Hindlimb muscle (tissue), 1 donor: Measurements from ENCODE around the gene GINS2. TPM values are rescaled to one million over a fixed set of nuclear protein-coding genes. Genes with fewer than 3 reads are reported as not detected.

Experiments
- DNase-seq: peaks from one replicate; pipeline ENCODE4 v3.0.0-alpha.2; 2013
- polyA plus RNA-seq: library from polyadenylated mRNA; unstranded; fragments of 120-200 nt; gene quantifications from one replicate; pipeline ENCODE4 v1.2.1, GENCODE V29; 2013; ENCODE audit not compliant: insufficient read length

The GINS2 gene
- polyA plus RNA-seq, 1 donor: 6.5 TPM

DNA sequence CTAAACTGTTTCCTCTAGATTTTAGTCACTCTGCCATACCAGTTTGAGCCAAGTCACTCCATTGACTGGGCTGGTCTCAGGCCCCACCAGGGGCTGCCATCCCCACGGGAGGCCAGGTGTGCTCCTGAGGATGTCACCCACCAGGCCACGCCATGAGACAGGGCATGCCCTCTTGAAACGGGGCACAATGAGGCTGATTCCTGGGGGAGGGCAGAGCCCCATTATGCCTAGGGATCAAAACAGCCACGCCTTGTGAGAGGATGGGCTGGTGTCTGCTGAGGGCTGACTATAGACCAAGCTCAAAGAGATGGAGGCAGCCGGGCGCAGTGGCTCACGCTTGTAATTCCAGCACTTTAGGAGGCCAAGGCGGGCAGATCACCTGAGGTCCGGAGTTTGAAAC, 21.5 kb downstream of the GINS2 start:
- DNase-seq: no peak

DNA sequence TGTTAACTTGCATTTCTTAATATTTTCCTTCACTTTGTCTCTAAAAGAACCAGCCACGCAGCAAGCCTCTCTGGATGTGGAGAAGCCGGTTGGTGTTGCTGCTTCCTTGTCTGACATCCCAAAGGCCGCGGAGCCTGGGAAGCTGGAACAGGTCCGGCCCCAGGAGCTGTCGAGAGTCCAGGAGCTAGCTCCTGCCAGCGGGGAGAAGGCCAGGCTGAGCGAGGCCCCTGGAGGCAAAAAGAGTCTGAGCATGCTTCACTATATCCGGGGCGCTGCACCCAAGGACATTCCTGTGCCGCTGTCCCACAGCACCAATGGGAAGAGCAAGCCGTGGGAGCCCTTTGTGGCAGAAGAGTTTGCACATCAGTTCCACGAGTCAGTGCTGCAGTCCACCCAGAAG, 22.8 kb downstream of the GINS2 start:
- no peak for DNase-seq

DNA sequence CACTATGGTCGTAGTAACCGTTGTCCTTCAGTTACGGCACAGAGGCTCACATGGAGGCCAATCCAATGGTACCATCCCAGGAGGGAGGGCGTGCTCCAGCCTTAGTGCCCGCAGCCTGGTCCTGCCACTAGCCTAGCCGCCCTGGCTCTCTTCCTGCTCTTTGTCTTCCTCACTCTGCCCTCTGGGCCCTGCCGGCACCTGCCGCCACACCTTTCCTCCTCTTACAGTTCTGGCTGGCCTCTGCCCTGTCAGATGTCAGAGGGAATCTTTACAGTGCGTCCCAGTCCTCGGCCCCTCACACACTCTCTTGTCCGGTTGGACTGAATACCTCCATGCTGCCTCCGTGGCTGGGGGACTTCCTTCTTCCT, 23.4 kb downstream of the GINS2 start:
- DNase-seq: no peak

DNA sequence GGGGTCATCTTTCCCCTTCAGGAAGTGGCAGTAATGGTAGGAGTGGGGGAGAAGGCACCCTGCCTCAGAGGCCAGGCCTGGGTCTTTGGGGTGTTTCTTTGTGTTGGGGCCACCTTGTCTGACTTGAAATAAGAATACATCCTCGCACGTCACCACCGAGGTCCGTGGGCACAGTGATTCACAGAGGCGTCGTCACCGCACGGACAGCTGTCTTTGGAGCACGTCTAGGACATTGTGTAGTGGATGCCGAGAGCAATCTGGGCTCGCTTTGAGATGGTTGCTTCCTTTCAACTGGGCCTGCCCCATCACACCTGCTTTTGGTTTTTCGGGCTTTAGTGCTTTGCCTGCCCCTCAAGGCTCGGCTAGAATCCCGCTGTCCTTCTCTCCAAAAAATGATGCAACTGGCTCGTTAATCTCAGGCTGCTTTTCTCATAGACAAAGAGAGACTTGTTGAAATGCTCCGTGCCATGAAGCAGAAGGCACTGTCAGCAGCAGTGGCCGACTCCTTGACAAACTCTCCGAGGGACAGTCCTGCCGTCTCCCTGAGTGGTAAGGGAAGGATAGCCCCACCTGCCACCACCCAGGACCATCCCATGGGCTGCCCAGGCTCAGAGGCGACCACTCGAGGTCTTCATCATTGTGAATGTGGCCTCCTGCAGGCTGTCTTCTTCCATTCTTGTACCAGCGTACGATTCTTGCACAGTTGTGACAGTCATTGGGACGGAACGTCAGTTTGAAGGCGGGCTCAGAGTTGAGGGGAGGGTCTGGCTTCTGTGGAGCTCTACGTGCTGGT, 24.0 kb downstream of the GINS2 start:
- DNase-seq: no peak

DNA sequence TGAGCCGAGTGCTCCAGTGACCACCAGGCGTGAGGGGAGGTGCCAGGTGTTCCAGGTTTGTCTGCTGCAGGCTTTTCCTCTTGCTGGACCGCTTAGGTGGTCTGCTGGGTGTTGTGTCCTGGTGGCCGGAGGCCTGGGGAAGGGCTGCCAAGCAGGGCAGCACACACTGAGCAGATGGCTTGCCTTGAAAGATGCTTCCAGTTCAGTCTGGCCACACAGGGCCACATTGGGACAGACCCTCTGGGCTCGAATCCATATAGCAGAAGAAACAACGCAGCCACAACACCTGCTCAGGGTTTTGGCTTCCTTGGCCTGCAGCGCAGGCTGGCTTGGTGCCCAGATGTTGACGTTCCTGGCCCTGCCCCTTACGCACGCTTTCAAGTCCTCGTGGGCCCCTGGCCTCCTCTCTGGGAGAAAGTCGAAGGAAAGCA, 24.8 kb downstream of the GINS2 start:
- DNase-seq: peak; percentile 46

DNA sequence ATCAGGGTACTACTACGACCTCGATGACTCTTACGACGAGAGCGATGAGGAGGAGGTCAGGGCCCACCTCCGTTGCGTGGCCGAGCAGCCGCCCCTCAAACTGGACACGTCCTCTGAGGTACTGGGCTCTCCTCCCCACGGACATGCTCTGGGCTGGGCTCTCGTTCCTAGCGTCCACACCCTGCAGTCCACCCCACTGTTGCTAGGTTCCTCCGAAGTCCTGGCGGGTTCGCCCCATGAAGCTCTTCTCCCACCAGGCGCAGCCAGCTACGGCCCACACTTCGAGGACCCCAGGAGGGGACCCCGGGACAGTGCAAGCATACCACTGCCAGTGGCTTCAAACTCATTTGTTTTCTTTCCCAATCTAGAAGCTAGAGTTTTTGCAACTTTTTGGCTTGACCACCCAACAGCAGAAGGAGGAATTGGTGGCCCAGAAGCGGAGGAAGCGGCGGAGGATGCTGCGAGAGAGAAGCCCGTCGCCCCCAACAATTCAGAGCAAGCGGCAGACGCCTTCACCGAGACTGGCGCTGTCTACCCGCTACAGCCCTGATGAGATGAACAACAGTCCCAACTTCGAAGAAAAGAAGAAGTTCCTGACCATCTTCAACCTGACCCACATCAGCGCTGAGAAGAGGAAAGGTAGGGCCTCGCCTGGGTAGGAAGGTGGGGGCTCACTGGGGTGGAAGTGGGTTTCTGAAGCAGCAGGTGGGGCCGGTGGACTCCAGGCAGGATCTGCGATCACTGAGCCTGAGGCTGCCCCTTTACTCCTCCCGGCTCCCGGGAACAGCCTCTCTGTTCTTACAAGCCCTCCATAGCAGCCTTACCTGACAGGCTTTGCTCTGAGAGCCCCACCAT, 25.6 kb downstream of the GINS2 start:
- DNase-seq: no peak

DNA sequence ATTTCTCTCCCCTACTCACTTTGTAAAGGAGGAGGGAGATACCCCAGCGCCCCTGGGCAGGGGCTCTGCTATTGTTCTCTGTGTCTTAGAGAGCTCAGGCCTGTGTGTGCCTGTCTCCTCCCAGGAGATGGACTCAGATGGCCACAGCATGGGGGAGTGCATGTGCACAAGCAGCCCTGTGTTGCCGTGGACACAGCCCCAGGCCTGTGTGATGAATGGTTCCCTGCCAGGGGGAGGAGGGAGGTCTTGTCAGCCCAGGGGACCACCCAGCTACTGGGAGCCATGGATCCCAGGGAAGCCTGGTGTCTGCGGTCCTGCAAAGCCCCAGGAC, 26.3 kb downstream of the GINS2 start:
- no peak for DNase-seq

DNA sequence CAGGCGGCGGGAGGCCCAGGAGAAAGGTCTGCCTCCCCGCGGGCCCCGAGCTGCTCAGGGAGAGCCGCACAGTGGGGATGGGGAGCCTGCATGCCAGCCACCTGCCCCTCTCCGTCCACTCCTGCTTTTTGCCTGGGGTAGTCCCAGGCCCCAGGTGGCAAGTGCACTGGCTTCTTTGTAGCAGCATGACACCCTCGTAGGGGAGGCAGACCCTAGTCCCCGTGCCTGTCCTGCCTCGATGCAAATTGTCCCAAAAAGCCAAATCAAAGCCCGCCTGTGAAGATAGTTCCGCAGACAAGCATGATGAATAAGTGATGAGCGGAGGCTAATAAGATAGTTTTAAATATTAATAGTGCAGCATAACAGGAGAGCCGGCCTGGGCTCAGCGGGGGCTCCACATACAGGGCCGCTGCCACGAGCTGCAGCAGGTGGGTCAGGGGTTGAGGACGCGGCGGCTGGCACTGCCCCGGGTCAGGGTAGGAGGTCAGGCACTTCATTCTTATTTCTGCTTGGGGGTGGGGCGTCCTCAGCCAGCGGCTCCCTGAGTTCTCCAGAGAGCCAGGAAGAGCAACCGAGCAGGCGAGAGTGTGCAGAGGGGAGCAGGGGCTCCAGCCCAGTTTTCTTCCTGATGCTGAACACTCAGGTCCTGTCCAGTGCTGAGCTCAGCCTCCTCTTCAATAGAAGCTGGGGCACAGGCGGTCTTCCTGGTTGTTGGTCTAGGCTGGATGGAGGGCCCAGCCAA, 26.8 kb downstream of the GINS2 start:
- no peak for DNase-seq

DNA sequence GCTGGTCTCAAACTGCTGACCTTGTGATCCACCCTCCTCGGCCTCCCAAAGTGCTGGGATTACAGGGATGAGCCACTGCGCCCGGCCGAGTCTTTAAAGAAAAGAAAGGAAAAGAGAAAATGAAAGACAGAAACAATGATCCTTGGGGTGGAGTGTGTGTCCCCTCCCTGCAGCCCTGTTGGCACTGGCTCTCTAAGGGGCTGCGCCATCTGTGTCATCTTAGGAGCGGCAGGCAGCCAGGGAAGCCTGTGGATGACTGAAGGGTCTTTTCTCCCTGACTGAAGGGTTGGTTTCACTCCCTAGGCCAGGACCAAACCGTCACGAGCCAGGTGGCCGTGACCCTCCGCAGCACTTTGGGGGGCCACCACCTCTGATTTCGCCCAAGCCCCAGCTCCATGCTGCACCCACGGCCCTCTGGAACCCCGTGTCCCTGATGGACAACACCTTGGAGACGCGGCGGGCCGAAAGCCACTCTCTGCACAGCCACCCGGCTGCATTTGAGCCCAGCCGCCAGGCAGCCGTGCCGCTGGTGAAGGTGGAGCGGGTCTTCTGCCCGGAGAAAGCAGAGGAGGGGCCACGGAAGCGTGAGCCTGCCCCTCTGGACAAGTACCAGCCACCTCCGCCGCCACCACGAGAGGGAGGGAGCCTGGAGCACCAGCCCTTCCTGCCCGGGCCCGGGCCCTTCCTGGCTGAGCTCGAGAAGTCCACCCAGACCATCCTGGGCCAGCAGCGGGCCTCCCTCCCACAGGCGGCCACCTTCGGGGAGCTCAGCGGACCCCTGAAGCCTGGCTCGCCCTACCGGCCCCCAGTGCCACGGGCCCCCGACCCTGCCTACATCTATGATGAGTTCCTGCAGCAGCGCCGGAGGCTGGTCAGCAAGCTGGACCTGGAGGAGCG, 27.7 kb downstream of the GINS2 start:
- no peak for DNase-seq

DNA sequence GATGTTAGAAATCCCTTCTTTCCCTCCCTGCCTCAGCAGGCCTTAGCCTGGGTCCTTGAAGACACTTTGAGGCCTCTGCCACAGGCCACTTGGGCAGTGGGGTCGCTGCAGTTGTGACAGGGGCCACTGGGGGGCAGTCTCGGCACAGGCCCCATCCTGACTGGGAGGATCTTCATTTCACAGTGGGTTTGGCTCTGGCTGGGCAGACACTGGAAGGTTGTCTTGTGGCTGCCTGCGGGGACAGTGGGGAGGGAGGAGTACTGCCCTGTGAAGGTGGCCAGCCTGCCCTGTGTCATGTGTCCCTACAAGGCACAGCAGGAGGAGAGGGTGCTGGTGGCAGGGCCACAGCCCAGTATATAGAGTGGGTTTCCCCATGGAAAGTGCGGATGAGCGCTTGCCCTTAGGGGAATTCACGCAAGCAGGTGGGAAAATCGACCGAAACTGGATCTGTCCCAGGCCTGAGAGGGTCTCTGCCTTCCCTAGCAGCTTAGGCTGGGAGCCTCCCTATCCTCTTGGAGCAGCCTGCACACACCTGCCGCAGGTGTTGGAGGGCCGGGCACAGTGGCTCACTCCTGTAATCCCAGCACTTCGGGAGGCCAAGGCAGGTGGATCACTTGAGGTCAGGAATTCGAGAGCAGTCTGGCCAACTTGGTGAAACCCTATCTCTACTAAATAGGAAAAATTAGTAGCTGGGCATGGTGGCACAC, 28.8 kb downstream of the GINS2 start:
- DNase-seq: peak; percentile 49

DNA sequence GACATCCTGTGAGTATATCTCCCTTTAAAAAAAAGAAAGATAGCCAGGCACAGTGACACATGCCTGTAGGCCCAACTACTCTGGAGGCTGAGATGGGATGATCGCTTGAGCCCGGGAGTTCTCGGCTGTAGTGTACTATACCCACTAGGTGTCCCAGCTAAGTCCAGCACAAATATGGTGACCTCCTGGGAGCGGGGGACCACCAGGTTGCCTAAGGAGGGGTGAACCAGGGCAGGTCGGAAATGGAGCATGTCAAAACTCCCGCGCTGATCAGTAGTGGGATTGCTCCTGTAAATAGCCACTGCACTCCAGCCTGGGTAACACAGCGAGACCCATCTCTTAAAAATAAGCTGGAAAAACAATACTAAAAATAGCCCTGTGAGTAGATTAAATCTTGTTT, 29.4 kb downstream of the GINS2 start:
- DNase-seq: no peak

DNA sequence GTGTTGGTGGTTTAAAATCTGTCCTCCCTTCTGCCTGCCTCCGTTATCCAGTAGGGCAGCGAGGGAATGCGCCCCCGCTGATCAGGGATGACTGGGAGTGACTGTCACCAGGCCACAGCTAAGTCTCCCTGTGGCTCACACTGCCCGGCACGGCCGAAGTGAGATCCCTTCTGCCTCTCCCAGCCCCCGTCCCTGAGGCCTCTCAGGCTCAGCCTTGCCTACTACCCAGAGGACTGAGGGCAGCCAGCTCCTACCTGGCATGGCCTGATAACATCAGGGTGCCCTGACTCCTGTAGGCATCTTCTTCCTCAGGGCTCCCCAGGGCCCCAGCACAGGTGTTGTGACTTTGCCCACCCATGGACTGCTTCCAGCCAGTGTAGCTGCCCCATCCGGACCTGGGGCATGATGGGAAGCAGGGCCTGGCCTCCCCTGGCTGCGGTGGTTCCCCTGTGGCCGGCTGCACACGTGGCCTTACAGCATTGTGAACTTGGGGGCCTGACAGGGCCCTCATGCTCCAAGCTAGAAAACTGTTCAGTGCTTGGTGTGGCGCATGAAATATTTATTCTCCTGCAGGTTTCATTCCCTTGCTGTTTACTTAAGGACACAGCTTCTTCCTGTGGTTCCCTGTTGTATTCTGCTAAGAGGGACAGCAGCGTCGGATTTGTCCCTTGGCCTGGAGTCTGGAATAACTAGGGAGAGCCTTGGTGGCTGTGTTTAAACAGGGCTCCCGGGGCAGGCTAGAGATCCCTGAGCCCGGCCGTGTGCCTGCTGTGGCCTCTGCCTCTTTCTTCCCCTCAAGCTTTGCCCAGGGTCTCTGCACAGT, 30.0 kb downstream of the GINS2 start:
- DNase-seq: no peak

DNA sequence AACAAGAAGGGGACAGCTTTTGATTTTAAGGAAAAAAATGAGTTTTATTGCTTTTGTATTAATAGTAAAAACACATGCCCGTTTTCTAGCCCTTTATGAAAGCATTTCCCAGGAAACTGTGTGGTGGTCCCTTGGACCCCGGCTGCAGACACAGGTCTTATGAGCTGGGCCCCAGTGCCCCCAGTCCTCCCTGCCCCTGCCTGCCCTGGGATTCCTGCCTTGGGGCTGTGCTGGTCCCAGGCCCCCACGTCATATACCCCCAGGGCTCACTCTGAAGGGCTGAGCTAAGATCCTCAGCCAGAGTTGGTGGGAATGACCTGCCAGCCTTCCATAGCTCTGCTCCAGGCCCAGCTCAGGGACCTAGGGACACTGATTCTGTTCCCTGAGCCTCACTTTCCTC, 30.8 kb downstream of the GINS2 start:
- no peak for DNase-seq

DNA sequence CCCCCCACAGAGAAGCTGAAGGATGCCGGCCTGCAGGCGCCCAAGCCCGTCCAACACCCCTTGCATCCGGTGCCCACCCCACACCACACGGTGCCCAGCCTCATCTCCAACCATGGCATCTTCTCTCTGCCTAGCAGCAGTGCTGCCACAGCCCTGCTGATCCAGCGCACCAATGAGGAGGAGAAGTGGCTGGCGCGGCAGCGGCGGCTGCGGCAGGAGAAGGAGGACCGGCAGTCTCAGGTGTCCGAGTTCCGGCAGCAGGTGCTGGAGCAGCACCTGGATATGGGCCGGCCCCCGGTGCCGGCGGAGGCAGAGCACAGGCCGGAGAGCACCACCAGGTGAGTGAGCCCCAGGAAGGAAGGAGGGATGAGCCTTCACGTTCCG, 31.5 kb downstream of the GINS2 start:
- DNase-seq: no peak

DNA sequence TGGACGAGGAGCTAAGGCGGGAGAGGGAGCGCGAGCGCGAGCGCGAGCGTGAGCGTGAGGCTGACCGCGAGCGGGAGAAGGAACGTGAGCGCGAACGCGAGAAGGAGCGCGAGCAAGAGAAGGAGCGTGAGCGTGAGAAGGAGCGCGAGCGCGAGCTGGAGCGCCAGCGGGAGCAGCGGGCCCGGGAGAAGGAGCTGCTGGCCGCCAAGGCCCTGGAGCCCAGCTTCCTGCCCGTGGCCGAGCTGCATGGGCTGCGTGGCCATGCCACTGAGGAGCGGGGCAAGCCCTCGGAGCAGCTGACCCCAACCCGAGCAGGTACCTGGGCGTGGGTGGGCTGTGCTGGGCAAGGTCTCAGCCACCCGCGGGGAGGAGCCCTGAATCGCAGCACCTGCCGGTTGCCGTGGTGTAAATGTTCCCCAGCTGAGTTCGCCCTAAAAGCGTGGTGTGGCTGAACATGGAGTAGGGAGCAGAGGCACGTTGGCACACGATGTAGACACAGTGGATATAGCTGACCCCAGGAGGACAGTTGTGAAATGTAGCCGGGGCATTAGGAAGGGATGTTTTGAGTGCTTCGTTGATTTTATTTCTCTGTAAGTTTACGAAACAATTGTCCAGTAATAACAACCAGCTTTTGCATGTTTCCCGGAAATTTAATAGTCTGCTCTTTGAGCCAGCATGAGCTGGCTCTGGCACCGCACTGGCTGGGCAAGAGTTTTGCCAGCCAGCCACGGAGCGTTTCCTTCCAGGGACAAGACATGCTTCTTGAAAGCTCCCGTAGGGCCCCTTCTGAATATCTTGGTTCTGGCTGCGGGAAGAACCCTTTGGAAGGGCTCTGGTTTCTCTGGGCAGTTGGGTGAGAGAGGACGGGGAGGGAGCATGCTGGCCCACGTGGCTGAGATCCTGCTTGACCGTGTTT, 32.1 kb downstream of the GINS2 start:
- no peak for DNase-seq

DNA sequence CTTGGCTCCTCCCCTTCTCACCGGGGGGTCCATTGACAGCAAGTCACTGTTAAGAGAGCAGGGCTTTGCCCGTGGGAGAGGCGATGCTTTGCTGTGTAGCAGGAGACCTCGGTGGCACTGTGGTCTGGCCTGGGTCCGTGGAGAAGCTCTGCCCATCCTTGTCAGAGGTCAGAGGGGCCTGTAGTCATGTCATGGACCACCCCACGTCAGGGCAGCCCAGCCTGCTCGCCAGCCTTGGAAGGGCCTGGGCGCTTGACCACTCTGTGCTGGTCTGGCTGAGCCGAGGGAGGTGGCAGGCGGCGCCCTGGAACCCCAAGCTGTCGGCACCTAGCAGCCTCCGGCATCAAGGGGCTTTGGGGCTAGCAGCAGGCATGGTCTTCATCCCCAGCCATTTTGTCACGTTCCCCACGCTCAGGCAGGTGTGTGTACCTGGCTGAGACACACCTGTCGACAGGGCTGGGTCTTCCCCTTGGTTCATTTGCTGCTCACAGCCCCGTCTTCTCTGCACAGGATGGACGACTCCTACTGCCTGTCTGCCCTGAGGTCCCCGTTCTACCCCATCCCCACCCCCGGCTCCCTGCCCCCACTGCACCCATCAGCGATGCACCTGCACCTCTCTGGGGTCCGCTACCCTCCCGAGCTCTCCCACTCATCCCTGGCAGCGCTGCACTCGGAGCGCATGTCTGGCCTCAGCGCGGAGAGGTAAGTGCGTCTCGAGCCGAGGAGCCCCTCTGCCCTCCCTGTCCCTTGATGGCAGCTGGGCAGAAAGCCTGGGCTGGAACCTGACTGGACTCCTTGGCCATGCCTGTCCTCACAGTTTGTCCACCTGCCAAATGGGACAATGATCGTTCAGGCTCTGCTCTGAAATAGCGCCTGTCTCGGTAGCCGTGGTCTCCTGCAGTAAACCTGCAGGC, 33.3 kb downstream of the GINS2 start:
- DNase-seq: no peak

DNA sequence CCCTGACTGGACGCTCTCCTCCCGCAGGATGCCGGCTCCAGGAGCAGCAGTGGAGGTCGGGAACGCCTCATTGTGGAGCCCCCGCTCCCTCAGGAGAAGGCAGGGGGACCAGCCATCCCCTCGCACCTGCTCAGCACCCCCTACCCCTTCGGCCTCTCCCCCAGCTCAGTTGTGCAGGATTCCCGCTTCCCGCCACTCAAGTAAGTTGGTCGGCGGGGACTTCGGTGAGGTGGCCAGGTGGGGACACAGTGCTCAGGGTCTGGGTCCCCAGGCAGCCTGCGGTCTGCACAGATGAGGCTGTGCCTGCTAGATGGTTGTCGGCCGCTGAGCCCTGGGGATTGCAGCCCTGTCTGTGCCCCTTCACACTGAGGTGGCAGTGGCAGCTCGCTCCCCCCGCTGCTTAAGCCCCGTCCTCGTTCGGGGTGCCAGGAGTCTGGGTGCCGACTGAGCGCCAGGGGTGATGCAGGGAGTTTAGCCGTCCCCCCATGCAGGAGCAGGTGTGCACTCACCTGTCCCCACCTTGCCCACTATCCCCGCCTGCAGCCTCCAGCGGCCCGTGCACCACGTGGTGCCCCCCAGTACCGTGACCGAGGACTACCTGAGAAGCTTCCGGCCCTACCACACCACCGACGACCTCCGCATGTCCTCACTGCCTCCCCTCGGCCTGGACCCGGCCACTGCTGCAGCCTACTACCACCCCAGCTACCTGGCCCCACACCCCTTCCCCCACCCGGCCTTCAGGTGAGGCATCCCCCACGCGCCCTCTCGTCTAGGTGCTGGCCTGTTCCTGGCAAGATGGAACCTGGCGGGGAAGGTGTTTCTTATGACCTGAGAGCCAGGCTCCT, 34.3 kb downstream of the GINS2 start:
- DNase-seq: no peak
